ENCODE measurements around the gene CARS1. TPM values are rescaled to one million over a fixed set of nuclear protein-coding genes. Genes with fewer than 3 reads are reported as not detected.

Gene CARS1
- total RNA-seq, 1 donor from 2014 or later = 26.0 TPM

DNA sequence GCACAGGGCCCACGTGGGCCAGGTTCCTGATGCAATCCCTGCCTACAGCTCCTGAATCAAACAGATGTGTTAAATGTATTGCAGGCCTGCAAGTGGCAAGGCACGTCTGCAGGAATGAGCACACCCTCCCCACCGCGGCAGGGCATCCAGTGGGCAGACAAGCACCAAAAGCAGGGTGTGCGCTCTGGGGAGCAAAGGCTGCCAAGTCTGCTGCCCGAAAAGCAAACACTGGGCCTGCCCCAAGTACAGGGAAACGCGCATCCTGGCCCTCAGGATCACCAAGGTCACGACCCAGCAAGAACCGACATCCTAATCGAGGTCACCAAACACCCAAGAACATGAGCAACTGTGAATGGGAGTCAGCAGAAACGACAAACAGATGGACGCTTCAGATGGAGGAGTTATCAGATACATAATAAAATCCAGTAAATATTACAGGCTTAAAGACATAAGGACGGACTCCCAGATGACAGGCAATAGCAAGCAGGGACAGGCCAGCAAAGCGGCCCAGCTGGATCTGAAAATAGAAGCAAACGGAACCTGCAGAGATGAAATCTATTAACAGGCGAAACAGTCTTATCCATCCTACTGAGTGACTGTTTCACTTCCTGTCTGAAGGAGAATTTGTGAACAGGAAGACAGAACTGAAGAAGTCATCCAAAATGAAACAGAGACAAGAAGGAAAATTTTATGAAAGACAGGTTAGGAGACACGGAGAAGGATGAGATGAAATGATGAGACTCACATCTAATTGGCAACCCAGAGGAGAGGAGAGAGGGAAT lies 26.7 kb downstream of the CARS1 start:
- intact Hi-C loops (cut with DNase I) = no loop called here
- Histone ChIP-seq H3K4me3 (no peak overlapping the region), H3K27ac (no peak overlapping the region), H3K9me3 (no peaks in the 10 kb centered on the region), H3K36me3 (peaks cover 0 to 37% of the 10 kb centered on the region in 2 donors), H3K4me1 (peaks cover 12% of the 10 kb centered on the region), H3K27me3 (no peaks in the 10 kb centered on the region)
- DNase-seq (ENCODE audit: extremely low spot score in 2 of 2) = no peak
- TF ChIP-seq POLR2AphosphoS5 (IDR thresholded peaks at IDR 0.05; ENCODE audit: insufficient read depth in 1 of 2, low read depth in 1 of 2) (no peak), POLR2A (IDR thresholded peaks at IDR 0.05) (no peak)
- TF ChIP-seq, protein P1, sequence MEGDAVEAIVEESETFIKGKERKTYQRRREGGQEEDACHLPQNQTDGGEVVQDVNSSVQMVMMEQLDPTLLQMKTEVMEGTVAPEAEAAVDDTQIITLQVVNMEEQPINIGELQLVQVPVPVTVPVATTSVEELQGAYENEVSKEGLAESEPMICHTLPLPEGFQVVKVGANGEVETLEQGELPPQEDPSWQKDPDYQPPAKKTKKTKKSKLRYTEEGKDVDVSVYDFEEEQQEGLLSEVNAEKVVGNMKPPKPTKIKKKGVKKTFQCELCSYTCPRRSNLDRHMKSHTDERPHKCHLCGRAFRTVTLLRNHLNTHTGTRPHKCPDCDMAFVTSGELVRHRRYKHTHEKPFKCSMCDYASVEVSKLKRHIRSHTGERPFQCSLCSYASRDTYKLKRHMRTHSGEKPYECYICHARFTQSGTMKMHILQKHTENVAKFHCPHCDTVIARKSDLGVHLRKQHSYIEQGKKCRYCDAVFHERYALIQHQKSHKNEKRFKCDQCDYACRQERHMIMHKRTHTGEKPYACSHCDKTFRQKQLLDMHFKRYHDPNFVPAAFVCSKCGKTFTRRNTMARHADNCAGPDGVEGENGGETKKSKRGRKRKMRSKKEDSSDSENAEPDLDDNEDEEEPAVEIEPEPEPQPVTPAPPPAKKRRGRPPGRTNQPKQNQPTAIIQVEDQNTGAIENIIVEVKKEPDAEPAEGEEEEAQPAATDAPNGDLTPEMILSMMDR (IDR thresholded peaks at IDR 0.05) = no peak

DNA sequence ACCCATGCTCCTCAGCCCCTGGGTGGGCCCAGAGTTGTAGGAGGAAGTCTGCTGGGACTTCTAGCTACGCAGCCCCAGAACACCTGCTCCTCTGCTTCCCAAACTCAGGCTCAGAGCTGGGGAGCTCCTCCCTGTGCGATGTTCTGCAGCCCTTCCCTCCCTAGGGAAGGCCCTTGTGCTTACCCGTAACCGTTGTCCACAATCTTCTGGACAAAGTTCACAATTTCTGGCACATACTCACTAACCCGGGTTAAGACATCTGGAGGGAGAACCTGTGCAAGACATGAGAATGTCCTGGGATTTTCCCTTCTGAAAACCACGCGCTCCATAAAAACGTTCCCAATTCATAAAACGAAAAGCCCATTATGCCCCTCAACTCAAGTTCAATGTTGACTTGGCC lies 28.4 kb downstream of the CARS1 start:
- peaks cover 0 to 33% of the 10 kb centered on the region in 2 donors for H3K36me3 ChIP-seq
- H3K27ac ChIP-seq = no peak overlapping the region
- TF ChIP-seq POLR2AphosphoS5 (IDR thresholded peaks at IDR 0.05; ENCODE audit: insufficient read depth in 1 of 2, low read depth in 1 of 2) (no peak), POLR2A (IDR thresholded peaks at IDR 0.05) (no peak)
- TF ChIP-seq, protein P1 (IDR thresholded peaks at IDR 0.05) = no peak
- H3K4me3 ChIP-seq = no peak overlapping the region
- intact Hi-C loops (cut with DNase I) = no loop called here
- DNase-seq (ENCODE audit: extremely low spot score in 2 of 2) = no peak
- no peaks in the 10 kb centered on the region for H3K9me3 ChIP-seq
- H3K4me1 ChIP-seq = peaks cover 12% of the 10 kb centered on the region
- no peaks in the 10 kb centered on the region for H3K27me3 ChIP-seq

DNA sequence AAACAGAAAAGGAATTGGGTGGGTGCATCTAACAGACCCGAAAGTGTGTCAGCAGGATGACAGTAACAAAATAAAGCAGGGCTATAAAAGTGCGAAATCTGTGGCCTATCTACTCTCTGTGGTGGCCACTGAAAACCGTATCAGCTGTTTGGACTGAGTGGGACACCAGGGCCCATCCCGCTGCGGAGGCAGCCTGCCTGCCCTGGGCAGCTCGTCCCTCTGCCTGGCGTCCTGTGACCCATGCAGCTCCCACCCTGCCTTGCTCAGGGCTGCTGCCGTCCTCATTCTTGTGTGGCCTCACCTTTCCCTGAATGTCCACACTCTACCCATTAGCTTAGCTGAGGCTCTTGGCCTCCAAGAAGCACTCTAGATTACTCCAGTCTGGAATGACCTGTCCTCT lies 30.4 kb downstream of the CARS1 start:
- H3K27me3 ChIP-seq = no peaks in the 10 kb centered on the region
- no peak overlapping the region for H3K27ac ChIP-seq
- H3K4me1 ChIP-seq = peaks cover 15% of the 10 kb centered on the region
- no peak overlapping the region for H3K4me3 ChIP-seq
- H3K9me3 ChIP-seq = no peaks in the 10 kb centered on the region
- no peak for DNase-seq (ENCODE audit: extremely low spot score in 2 of 2)
- TF ChIP-seq, protein P1 (IDR thresholded peaks at IDR 0.05) = no peak
- TF ChIP-seq POLR2A (IDR thresholded peaks at IDR 0.05) (no peak), POLR2AphosphoS5 (IDR thresholded peaks at IDR 0.05; ENCODE audit: insufficient read depth in 1 of 2, low read depth in 1 of 2) (no peak)
- intact Hi-C loops (cut with DNase I) = no loop called here
- peaks cover 0 to 33% of the 10 kb centered on the region in 2 donors for H3K36me3 ChIP-seq

DNA sequence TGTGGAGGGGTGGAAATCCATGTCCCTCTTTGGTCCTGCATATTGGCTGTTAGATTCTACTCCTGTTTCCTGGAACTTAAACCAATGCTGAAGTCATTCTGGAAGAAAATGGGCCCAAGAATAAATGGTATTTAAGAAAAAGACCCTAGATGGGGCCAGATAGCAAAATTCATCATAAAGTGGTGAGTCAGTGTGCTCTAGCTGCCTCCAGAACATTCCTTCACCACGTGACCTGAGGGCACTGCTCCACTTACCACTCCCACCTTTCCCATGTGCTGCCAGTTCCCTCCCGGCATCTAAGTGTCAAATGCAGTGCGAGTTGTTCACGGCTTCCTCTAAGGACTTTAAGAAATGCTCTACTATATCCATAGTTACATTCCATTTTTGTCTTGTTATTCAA lies 34.2 kb downstream of the CARS1 start:
- intact Hi-C loops (cut with DNase I) = no loop called here
- Histone ChIP-seq H3K27ac (no peak overlapping the region), H3K27me3 (no peaks in the 10 kb centered on the region), H3K4me1 (peaks cover 4% of the 10 kb centered on the region), H3K9me3 (no peaks in the 10 kb centered on the region), H3K4me3 (no peak overlapping the region), H3K36me3 (peaks cover 0 to 43% of the 10 kb centered on the region in 2 donors)
- DNase-seq (ENCODE audit: extremely low spot score in 2 of 2) = no peak
- TF ChIP-seq POLR2A (IDR thresholded peaks at IDR 0.05) = no peak
- TF ChIP-seq, protein P1 (IDR thresholded peaks at IDR 0.05) = no peak
- no peak for TF ChIP-seq POLR2AphosphoS5 (IDR thresholded peaks at IDR 0.05; ENCODE audit: insufficient read depth in 1 of 2, low read depth in 1 of 2)

DNA sequence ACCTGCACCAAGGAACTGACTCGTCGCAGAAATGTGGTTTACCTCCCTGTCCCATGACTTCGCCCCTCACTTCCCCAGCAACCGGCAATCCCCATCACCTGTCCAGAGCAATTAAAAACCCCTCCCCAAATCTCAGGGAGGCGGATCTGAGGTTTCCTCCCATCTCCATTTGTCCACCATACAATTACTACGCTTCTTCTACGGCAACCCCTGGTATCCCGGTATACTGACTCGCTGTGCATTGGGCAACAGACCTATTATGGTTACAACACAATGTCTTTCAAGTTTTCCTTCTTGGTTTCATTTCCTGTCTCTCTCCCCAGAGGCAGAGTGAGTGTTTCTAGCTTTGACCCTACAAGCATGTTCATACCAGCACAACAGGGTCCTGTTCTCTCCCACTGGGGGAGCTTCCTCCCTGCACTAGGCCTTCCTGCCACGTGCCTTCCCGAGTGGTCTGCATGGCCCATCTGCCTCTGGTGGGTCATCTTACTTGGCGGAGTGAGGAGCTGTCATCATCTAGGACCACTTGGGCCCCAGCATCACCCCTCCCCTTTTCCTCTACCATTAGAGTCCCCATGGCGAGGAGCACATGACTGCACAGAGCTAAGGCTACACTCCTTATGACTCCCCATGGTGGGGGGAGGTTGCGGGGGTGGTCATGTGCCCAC lies 34.8 kb downstream of the CARS1 start:
- H3K27me3 ChIP-seq = no peaks in the 10 kb centered on the region
- no peak overlapping the region for H3K27ac ChIP-seq
- no peak for DNase-seq (ENCODE audit: extremely low spot score in 2 of 2)
- H3K4me1 ChIP-seq = peaks cover 4% of the 10 kb centered on the region
- H3K9me3 ChIP-seq = no peaks in the 10 kb centered on the region
- intact Hi-C loops (cut with DNase I) = no loop called here
- peaks cover 0 to 43% of the 10 kb centered on the region in 2 donors for H3K36me3 ChIP-seq
- TF ChIP-seq POLR2A (IDR thresholded peaks at IDR 0.05) (no peak), POLR2AphosphoS5 (IDR thresholded peaks at IDR 0.05; ENCODE audit: insufficient read depth in 1 of 2, low read depth in 1 of 2) (no peak)
- TF ChIP-seq, protein P1 (IDR thresholded peaks at IDR 0.05) = no peak
- H3K4me3 ChIP-seq = no peak overlapping the region

Measured in vagina (tissue), 2 donors.